HG02885 (cell line): ENCODE results near the gene PHLDB1.

ENCODE experiments used
- ATAC-seq: cut with Tn5 transposase; IDR thresholded peaks from one replicate; pipeline ENCODE4 v1.9.1; 2021; ENCODE audit warnings: mild to moderate bottlenecking; ENCODE audit not compliant: unreplicated experiment, poor library complexity

Gene PHLDB1

GRCh38 chr11:118635642-118636041 is 28.2 kb downstream of the PHLDB1 start:
- ATAC-seq: no peak

DNA sequence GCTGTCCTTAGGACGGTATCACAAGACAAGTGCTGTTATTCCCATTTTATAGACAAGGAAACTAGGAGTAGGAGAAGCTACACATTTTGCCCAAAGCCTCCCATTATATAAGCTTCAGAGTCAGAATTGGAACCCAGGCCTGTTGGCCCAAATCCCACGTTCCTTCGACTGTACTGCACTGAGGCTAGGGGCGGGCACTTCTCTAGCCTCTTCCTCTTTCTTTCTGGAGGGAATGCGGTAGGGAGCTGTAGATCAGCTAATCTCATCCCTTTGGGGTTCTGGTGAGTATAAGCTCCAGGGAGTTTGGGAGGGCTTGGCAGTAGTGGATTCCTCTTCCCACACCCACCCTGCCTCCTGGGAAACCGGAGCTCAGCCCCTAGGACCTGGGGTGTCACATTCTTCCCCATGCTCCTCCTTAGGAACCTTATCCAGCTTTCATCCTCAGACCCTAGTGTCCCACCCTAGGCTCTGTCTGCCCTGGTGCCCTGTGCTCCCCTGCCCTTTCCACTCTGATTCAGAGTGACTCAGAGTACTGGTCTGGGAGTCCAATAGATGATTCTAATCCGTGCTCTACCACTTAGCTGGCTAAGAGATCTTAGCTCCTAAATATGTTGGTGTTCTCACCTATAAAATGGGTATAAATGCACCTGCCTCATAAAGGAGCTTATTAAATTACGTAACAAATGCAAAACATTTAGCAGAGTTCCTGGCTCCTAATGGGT is 29.3 kb downstream of the PHLDB1 start:
- no peak for ATAC-seq

DNA sequence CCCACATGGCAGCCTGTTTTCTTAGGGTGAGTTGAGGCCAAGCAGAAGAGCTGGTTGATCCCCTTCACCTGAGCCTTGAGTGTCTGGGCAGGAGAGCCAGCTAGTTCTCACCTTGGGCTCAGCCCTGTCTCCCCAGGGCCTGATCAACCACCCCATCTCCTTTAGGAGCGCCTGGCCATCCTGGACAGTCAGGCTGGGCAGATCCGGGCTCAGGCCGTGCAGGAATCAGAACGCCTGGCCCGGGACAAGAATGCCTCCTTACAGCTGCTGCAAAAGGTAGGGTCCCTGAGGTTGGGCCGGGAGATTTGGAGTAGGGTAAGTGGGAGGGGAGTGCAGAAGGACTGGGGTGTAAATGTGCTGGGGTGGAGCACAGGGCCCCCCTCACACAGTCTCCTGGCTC is 31.3 kb downstream of the PHLDB1 start:
- ATAC-seq: no peak

DNA sequence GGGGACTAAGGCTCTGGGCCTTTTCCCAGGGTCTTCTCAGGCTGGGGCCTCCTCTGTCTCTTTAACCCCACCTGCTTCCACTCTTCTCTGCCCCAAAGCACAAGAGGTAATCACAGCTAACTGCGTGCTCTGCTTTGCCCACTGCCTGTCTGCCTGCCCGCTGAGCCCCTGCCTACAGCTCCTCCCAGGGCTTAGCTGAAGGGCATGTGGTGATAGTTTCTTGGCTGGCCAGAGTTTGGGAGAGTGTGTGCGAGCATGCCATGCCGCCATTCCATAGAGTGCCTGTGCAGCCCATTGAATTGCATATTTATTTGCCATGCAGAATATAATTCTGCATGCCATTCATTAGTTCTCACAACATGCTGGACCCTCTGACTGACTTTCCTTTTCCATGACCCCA is 32.5 kb downstream of the PHLDB1 start:
- ATAC-seq: no peak

DNA sequence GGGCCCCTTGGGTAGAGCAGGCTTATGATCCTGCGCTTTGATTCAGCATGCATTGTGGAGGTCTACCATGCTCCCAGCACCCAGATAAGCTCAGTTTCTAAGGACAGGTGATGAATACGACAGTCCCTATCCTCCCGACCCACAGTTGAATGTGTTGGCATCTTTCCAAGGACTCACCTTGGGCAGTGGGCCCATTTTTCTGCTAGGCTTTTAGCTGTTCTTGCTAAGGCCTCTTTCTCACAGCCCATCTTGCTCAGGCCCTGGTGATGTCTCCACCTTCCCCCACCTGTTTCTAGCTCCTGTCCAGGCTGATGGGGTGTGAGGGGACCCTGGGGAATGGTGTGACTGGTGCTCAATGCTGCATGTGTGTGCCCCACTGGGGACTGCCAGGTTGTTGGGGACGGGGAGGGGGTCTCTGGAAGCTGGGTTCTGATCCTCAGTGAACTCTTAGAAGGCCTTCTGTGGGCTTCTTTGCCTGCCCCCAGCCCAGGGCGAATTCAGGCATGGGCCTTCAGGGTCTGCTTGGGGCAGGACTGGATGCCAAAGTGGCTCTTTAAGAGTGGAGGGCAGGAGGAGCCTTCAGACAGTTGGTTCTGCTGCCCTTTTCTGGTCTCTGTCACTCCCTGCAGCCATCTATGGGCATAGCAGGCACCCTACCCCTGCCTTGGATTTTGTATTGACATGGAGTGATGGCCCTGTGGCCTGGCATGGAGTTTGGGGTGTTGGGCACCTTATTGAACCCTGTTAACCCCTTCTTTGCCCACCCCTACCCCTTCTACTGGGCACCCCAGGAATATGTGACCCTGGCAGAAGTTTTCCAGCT is 33.1 kb downstream of the PHLDB1 start:
- no peak for ATAC-seq

GRCh38 chr11:118641397-118642019 is 34.1 kb downstream of the PHLDB1 start:
- ATAC-seq: no peak

- no peak for ATAC-seq
Observed at GRCh38 chr11:118643142-118643994, 36.0 kb downstream of the PHLDB1 start.

GRCh38 chr11:118643995-118644345 is 36.6 kb downstream of the PHLDB1 start:
- no peak for ATAC-seq

GRCh38 chr11:118644496-118644895 is 37.1 kb downstream of the PHLDB1 start:
- no peak for ATAC-seq

- no peak for ATAC-seq
Observed at GRCh38 chr11:118645066-118645715, 37.8 kb downstream of the PHLDB1 start.

GRCh38 chr11:118646393-118646792 is 39.0 kb downstream of the PHLDB1 start:
- ATAC-seq: no peak

DNA sequence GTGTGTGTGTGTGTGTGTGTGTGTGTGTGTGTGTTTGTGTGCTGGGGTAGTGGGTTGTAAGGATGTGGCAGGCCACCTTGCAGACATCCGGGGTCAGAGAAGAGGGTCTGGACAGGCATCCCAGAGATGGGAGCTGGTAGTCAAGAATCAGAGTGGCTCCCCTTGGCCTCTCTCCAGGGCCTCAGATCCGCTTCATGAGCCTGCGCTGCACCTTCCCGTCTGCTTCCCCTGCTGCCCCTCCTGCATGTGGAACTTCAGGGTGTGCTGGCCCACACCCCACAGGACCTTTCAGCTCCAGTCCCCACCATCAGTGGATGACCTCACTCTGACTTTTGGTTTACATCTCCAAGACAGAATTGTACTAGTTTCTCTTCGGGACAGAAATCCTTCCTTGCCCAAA is 40.9 kb downstream of the PHLDB1 start:
- ATAC-seq: no peak

- no peak for ATAC-seq
Observed at GRCh38 chr11:118649941-118650340, 42.5 kb downstream of the PHLDB1 start.

DNA sequence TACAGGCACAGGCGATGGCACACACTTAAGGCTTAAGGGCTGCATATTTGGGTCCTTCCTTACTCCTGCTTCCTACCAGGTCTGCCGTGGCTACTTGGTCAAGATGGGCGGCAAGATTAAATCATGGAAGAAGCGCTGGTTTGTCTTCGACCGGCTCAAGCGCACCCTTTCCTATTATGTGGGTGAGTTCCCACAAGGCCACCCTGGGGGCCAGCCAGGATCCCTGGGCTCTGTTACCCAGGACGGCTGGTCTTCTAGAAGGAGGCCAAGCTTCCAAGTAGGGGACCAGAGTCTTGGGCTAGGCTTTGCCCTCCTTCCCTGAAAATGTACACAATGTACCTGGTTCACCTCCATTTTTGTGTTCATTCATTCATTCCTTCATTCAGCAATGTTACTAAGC is 43.0 kb downstream of the PHLDB1 start:
- ATAC-seq: no peak

DNA sequence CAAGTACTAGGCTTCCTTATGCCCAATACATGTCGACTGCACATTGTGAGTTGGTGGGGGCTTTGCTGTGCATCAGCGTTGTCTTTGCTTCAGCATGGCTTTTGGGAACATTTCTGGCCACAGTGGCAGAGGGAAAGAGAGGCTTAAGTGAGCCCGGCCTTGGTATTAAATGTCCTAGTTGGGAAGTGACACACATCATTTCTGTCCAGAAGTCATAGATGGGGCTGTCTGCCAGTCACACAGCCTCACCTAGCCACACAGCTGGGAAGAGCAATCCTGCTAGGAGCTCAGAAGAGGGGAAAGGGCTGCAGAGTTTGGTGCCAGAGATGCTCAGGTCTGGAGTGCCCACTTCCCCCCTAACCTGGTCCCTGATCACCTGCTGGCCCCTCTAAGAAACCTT is 44.4 kb downstream of the PHLDB1 start:
- no peak for ATAC-seq

GRCh38 chr11:118652681-118653181 is 45.3 kb downstream of the PHLDB1 start:
- ATAC-seq: no peak

GRCh38 chr11:118653684-118654390 is 46.4 kb downstream of the PHLDB1 start:
- no peak for ATAC-seq

DNA sequence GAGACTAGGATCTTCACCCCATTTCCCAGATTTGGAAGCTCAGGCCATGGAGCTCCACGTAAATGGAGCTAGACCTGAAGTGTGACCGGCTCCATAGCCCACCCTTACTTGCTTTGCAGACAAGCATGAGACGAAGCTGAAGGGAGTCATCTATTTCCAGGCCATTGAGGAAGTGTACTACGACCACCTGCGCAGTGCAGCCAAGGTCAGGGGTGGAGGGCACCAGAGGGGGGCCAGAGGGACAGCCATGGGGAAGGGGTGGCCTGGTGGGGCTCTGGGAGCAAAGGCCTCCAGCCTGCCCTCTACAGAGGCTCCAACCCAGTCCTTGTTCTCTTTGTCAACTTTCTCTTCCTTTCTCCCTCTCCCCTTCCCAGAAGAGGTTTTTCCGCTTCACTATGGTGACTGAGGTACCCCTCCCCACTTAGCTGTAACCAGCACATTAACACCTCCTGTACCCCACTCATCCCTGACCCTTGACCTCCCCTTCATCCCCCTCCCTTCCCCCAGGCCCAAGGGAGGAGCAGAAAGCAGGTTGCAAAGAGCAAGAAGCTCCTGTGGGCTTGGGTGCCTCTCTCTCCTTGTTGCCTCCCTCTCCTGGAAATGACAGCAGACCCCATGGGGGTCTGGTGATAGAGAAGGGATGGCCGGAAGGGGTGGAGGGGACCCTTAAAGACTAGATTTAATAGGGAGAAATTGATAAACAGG is 48.2 kb downstream of the PHLDB1 start:
- ATAC-seq: no peak
